ENCODE data around the gene SNRPD3.

Gene SNRPD3

DNA sequence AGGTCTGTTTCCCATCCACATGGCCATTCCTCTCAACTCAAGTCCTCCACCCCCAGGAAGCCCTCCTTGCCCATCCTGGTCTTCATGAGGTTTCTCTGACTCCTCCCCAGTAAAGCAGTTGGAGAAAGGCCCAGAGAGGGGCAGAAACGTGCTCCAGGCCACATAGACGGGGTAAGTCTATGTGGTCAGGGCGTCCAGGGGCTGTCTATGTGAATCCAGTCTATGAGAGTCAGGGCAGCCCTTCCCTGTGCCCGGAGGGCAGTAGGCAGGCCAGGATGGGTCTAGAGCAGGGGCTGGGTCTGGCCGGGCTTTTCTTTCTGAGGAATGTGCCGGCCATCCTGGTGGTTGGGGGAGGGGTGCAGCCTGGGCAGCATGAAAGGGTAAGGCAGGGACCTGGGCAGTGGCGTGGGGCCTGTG lies 12.6 kb upstream of the SNRPD3 start:
- Histone ChIP-seq H3K9ac (ENCODE audit: low read depth, low read length, poor library complexity, severe bottlenecking) (no peak overlapping the region), H3K9me2 (replicated peaks; ENCODE audit: low read depth, low read length) (no peaks in the 10 kb centered on the region), H3K27me3 (ENCODE audit: insufficient read depth, low read length, poor library complexity, severe bottlenecking) (no peaks in the 10 kb centered on the region), H3F3A (ENCODE audit: low read depth) (no peaks in the 10 kb centered on the region), H3K9me3 (ENCODE audit: insufficient read depth, low read depth, low read length) (no peaks in the 10 kb centered on the region), H2AFZ (ENCODE audit: low read length) (no peak overlapping the region), H3K4me1 (ENCODE audit: insufficient read depth, low read length, poor library complexity, severe bottlenecking) (no peaks in the 10 kb centered on the region), H3K36me3 (ENCODE audit: insufficient read depth, low read length) (peaks cover 74% of the 10 kb centered on the region; the same call in 1 of the 2 replicates), H3K4me3 (ENCODE audit: low read length, poor library complexity, severe bottlenecking) (no peak overlapping the region), H3K4me2 (ENCODE audit: low read depth, low read length, poor library complexity, severe bottlenecking) (no peak overlapping the region), H3K79me2 (ENCODE audit: insufficient read depth, low read length) (no peaks in the 10 kb centered on the region; the same call in 1 of the 2 replicates), H4K20me1 (ENCODE audit: insufficient read depth, low read length, poor library complexity, severe bottlenecking) (no peaks in the 10 kb centered on the region)
- TF ChIP-seq, protein P1, sequence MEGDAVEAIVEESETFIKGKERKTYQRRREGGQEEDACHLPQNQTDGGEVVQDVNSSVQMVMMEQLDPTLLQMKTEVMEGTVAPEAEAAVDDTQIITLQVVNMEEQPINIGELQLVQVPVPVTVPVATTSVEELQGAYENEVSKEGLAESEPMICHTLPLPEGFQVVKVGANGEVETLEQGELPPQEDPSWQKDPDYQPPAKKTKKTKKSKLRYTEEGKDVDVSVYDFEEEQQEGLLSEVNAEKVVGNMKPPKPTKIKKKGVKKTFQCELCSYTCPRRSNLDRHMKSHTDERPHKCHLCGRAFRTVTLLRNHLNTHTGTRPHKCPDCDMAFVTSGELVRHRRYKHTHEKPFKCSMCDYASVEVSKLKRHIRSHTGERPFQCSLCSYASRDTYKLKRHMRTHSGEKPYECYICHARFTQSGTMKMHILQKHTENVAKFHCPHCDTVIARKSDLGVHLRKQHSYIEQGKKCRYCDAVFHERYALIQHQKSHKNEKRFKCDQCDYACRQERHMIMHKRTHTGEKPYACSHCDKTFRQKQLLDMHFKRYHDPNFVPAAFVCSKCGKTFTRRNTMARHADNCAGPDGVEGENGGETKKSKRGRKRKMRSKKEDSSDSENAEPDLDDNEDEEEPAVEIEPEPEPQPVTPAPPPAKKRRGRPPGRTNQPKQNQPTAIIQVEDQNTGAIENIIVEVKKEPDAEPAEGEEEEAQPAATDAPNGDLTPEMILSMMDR (conservative IDR thresholded peaks at IDR 0.05; ENCODE audit: low read length) = no peak
- TF ChIP-seq EZH2phosphoT487 (IDR thresholded peaks at IDR 0.05; ENCODE audit: borderline replicate concordance) = no peak

DNA sequence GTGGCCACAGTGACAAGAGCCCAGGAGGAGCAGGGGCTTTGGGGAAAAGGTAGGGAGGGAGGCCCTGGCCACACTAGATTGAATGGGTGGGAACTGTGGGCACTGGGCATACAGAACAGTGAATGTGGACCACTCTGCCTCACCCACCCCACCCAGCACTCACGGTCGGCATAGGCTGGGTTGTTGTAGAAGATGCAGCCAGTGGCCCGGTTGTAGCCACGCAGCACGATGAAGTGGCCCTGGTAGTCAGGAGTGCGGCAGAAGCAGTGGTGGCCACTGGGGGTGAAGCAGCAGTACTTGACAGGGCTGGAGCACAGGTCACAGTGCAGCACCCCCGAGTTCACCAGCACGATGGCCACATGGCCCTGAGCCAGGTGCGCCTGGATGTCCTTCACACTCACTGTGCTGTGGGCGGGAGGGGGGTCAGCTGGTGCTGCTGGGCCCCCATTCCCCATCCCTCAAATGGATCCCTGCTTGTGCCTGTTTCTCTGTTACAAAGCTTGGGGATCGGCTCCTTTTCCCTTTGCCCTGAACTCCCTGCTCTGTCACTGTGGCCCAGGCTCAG lies 12.0 kb upstream of the SNRPD3 start:
- Histone ChIP-seq H3K4me3 (ENCODE audit: low read length, poor library complexity, severe bottlenecking) (no peak overlapping the region), H3F3A (ENCODE audit: low read depth) (no peaks in the 10 kb centered on the region), H3K4me2 (ENCODE audit: low read depth, low read length, poor library complexity, severe bottlenecking) (no peak overlapping the region), H2AFZ (ENCODE audit: low read length) (no peak overlapping the region), H3K9me2 (replicated peaks; ENCODE audit: low read depth, low read length) (no peaks in the 10 kb centered on the region), H3K79me2 (ENCODE audit: insufficient read depth, low read length) (peaks cover 5% of the 10 kb centered on the region; the same call in 1 of the 2 replicates), H3K27me3 (ENCODE audit: insufficient read depth, low read length, poor library complexity, severe bottlenecking) (no peaks in the 10 kb centered on the region), H4K20me1 (ENCODE audit: insufficient read depth, low read length, poor library complexity, severe bottlenecking) (no peaks in the 10 kb centered on the region), H3K9ac (ENCODE audit: low read depth, low read length, poor library complexity, severe bottlenecking) (no peak overlapping the region), H3K4me1 (ENCODE audit: insufficient read depth, low read length, poor library complexity, severe bottlenecking) (no peaks in the 10 kb centered on the region), H3K36me3 (ENCODE audit: insufficient read depth, low read length) (peaks cover 78% of the 10 kb centered on the region; the same call in 1 of the 2 replicates), H3K9me3 (ENCODE audit: insufficient read depth, low read depth, low read length) (no peaks in the 10 kb centered on the region)
- TF ChIP-seq EZH2phosphoT487 (IDR thresholded peaks at IDR 0.05; ENCODE audit: borderline replicate concordance) = no peak
- TF ChIP-seq, protein P1 (conservative IDR thresholded peaks at IDR 0.05; ENCODE audit: low read length) = no peak

DNA sequence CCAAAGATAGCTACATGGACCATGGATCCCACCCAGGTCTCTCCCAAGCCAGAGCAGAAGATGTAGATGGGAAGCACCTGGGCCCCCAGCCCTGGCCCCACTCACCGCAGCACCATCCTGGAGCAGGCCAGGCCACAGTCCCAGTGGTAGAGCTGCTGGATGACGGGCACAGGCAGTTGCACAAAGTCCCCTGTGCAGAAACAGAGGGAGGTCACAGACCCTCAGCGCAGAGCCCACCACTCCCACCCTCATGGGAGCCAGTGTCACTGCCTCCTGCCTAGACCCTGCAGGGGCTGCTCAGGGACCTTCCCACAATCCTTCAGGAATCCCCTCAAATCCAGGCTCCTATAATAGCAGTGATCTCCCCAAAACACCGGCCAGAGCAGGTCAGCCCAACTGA lies 7.0 kb upstream of the SNRPD3 start:
- Histone ChIP-seq H4K20me1 (ENCODE audit: insufficient read depth, low read length, poor library complexity, severe bottlenecking) (peaks cover 21% of the 10 kb centered on the region), H3F3A (ENCODE audit: low read depth) (no peaks in the 10 kb centered on the region), H3K27me3 (ENCODE audit: insufficient read depth, low read length, poor library complexity, severe bottlenecking) (no peaks in the 10 kb centered on the region), H3K9ac (ENCODE audit: low read depth, low read length, poor library complexity, severe bottlenecking) (no peak overlapping the region), H3K9me2 (replicated peaks; ENCODE audit: low read depth, low read length) (no peaks in the 10 kb centered on the region), H3K36me3 (ENCODE audit: insufficient read depth, low read length) (peaks cover 36% of the 10 kb centered on the region; the same call in 1 of the 2 replicates), H3K79me2 (ENCODE audit: insufficient read depth, low read length) (peaks cover 55% of the 10 kb centered on the region), H2AFZ (ENCODE audit: low read length) (no peak overlapping the region), H3K4me3 (ENCODE audit: low read length, poor library complexity, severe bottlenecking) (no peak overlapping the region), H3K9me3 (ENCODE audit: insufficient read depth, low read depth, low read length) (no peaks in the 10 kb centered on the region), H3K4me1 (ENCODE audit: insufficient read depth, low read length, poor library complexity, severe bottlenecking) (peaks cover 30% of the 10 kb centered on the region), H3K4me2 (ENCODE audit: low read depth, low read length, poor library complexity, severe bottlenecking) (no peak overlapping the region)
- no peak for TF ChIP-seq EZH2phosphoT487 (IDR thresholded peaks at IDR 0.05; ENCODE audit: borderline replicate concordance)
- TF ChIP-seq, protein P1 (conservative IDR thresholded peaks at IDR 0.05; ENCODE audit: low read length) = no peak

Data from Loucy (cell line).